ENCODE results near the gene TERB1. TPM values are rescaled to one million over a fixed set of nuclear protein-coding genes. Genes with fewer than 3 reads are reported as not detected.

TERB1 gene
- total RNA-seq, 2 experiments from 2014 or later, result 0.11 to 0.22 TPM

DNA sequence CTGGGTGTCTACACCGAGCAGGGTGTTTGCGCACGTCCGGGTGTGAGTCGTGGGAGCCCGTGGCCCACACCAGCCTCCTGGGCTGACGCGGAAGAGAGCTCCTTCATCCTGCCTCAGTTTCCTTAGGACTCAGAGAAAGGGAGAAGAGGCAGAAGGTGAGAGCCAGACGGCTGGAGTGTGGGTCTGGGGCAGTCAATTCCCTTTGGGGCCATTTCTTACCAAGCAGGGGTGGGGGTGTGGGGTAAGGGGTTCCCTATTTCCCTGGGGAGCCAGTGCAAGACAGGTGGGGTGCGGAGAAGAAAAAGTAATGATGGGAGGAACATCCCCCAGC, 43.7 kb upstream of the TERB1 start:
- Mint-ChIP-seq H3K4me3 (peak overlapping the region; percentile 30), H3K27me3 (peaks cover 61% of the 10 kb centered on the region), H3K4me1 (ENCODE audit: low read depth) (peaks cover 11% of the 10 kb centered on the region), H3K27ac (no peak overlapping the region), H3K36me3 (ENCODE audit: low read depth) (no peaks in the 10 kb centered on the region), H3K9me3 (no peaks in the 10 kb centered on the region)
- Histone ChIP-seq H3K27me3 (ENCODE audit: control insufficient read depth in 1 of 2, insufficient read depth in 2 of 2, low read length in 2 of 2) (peaks cover 33 to 40% of the 10 kb centered on the region in 2 experiments), H3K27ac (ENCODE audit: low read depth in 1 of 2, low read length in 2 of 2) (no peak overlapping the region), H3K36me3 (ENCODE audit: insufficient read depth, low read length) (no peaks in the 10 kb centered on the region), H3K4me1 (ENCODE audit: insufficient read depth, low read length) (peaks cover 7% of the 10 kb centered on the region), H3K9me3 (ENCODE audit: control insufficient read depth in 1 of 2, insufficient read depth in 1 of 2, low read length in 2 of 2) (peaks cover 0 to 4% of the 10 kb centered on the region in 2 experiments), H3K4me3 (ENCODE audit: low read length) (no peak overlapping the region)
- DNase-seq, result no peak
- ATAC-seq (ENCODE audit: poor library complexity), result no peak
- POLR2A ChIA-PET, result interaction anchor here (1.2 kb wide), 1 partner anchor 14 kb away, joined by 3 read pairs; the partner anchor contains the start of gene NAE1
- intact Hi-C loops (cut with DNase I, micrococcal nuclease), result no loop called here
- TF ChIP-seq, protein P1, sequence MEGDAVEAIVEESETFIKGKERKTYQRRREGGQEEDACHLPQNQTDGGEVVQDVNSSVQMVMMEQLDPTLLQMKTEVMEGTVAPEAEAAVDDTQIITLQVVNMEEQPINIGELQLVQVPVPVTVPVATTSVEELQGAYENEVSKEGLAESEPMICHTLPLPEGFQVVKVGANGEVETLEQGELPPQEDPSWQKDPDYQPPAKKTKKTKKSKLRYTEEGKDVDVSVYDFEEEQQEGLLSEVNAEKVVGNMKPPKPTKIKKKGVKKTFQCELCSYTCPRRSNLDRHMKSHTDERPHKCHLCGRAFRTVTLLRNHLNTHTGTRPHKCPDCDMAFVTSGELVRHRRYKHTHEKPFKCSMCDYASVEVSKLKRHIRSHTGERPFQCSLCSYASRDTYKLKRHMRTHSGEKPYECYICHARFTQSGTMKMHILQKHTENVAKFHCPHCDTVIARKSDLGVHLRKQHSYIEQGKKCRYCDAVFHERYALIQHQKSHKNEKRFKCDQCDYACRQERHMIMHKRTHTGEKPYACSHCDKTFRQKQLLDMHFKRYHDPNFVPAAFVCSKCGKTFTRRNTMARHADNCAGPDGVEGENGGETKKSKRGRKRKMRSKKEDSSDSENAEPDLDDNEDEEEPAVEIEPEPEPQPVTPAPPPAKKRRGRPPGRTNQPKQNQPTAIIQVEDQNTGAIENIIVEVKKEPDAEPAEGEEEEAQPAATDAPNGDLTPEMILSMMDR (IDR thresholded peaks at IDR 0.05), result no peak
- CTCF ChIA-PET, result no interaction called here

DNA sequence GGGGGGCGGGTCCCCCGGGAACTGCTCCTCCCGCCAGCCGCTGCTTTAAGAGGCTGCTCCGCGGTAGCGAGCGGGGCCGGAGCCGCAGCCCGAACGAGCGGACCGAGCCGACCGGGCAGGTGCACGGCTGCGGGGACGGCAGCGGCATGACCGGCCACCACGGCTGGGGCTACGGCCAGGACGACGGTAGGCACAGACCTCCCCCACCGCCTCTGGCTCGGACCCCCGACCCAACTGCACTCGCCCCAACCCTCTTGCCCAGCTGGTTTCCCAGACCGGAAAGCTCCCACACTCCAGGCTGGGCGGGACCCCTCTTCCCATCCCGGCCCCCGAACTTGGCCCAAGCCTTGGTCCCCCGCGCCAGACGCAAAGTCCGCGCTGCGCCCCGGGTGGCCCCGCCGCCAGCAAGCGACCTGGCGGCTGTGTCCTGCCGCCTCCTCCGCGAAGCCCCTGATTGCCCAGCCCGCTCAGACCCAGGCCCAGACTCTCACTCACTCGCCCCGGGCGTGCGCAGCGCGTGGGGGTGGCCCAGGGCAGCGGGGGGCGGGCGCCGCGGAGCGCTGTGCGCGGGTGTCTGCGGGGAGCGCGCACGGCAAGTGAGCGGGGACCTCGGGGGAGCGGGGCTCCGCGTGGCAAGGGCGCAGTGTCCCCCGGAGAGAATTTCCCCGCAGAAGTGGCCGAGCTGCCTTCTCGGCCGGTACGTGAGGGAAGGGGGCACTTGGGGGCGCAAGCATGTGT, 43.1 kb upstream of the TERB1 start, which contains the start of gene CA7:
TSS of gene CA7 (plus strand) at position 73 of the 738 bp plus-strand sequence. CDS start at position 147, 74 bp downstream.
- H3K4me3 Mint-ChIP-seq, result peak within 1 kb of the TSS; percentile 54
- H3K36me3 Mint-ChIP-seq (ENCODE audit: low read depth), result no peaks in the 10 kb centered on the region
- H3K27me3 Mint-ChIP-seq, result peaks cover 62% of the 10 kb centered on the region
- Histone ChIP-seq H3K4me1 (ENCODE audit: insufficient read depth, low read length) (peaks cover 7% of the 10 kb centered on the region), H3K9me3 (ENCODE audit: control insufficient read depth in 1 of 2, insufficient read depth in 1 of 2, low read length in 2 of 2) (peaks cover 0 to 4% of the 10 kb centered on the region in 2 experiments), H3K4me3 (ENCODE audit: low read length) (no peak within 1 kb of the TSS), H3K27ac (ENCODE audit: low read depth in 1 of 2, low read length in 2 of 2) (no peak within 1 kb of the TSS), H3K27me3 (ENCODE audit: control insufficient read depth in 1 of 2, insufficient read depth in 2 of 2, low read length in 2 of 2) (peaks cover 33 to 40% of the 10 kb centered on the region in 2 experiments), H3K36me3 (ENCODE audit: insufficient read depth, low read length) (no peaks in the 10 kb centered on the region)
- TF ChIP-seq, protein P1 (IDR thresholded peaks at IDR 0.05), result no peak
- peaks cover 11% of the 10 kb centered on the region for H3K4me1 Mint-ChIP-seq (ENCODE audit: low read depth)
- DNase-seq (no peak), ATAC-seq (ENCODE audit: poor library complexity) (no peak)
- no peak within 1 kb of the TSS for H3K27ac Mint-ChIP-seq
- H3K9me3 Mint-ChIP-seq, result no peaks in the 10 kb centered on the region
- intact Hi-C loops (cut with DNase I, micrococcal nuclease), result no loop called here
- POLR2A ChIA-PET, result interaction anchor here (1.2 kb wide), 1 partner anchor 14 kb away, joined by 3 read pairs; the partner anchor contains the start of gene NAE1
- CTCF ChIA-PET, result no interaction called here

- Mint-ChIP-seq H3K9me3 (no peaks in the 10 kb centered on the region), H3K36me3 (ENCODE audit: low read depth) (no peaks in the 10 kb centered on the region), H3K27ac (no peak overlapping the region), H3K27me3 (peaks cover 67% of the 10 kb centered on the region), H3K4me3 (peak overlapping the region; percentile 54), H3K4me1 (ENCODE audit: low read depth) (peaks cover 11% of the 10 kb centered on the region)
- ATAC-seq (ENCODE audit: poor library complexity) (no peak), DNase-seq (no peak)
- Histone ChIP-seq H3K36me3 (ENCODE audit: insufficient read depth, low read length) (no peaks in the 10 kb centered on the region), H3K4me3 (ENCODE audit: low read length) (no peak overlapping the region), H3K9me3 (ENCODE audit: control insufficient read depth in 1 of 2, insufficient read depth in 1 of 2, low read length in 2 of 2) (peaks cover 0 to 4% of the 10 kb centered on the region in 2 experiments), H3K27ac (ENCODE audit: low read depth in 1 of 2, low read length in 2 of 2) (no peak overlapping the region), H3K27me3 (ENCODE audit: control insufficient read depth in 1 of 2, insufficient read depth in 2 of 2, low read length in 2 of 2) (peaks cover 33 to 40% of the 10 kb centered on the region in 2 experiments), H3K4me1 (ENCODE audit: insufficient read depth, low read length) (peaks cover 7% of the 10 kb centered on the region)
- CTCF ChIA-PET, result no interaction called here
- TF ChIP-seq, protein P1 (IDR thresholded peaks at IDR 0.05), result no peak
- intact Hi-C loops (cut with DNase I, micrococcal nuclease), result no loop called here
- POLR2A ChIA-PET, result no interaction called here
These were observed 42.6 kb upstream of the TERB1 start for GRCh38 chr16:66844009-66844341.
